Astrocyte of the spinal cord (primary cell): Measurements from ENCODE around the gene SPATS2L.

ENCODE experiments used
- DNase-seq: peaks from one replicate; pipeline ENCODE4 v3.0.0; 2011; ENCODE audit warnings: low read depth, low spot score
- H3K4me3 ChIP-seq: 2 replicates; pipeline ENCODE4 v1.5.1; 2011; ENCODE audit warnings: low read depth, mild to moderate bottlenecking, low read length, moderate library complexity
- CTCF ChIP-seq: IDR thresholded peaks from 2 replicates; pipeline ENCODE4 v1.5.1; 2012; ENCODE audit warnings: low read depth, mild to moderate bottlenecking, low read length, inconsistent platforms
- in situ Hi-C: cut with HindIII; loops from 2 replicates; pipeline ENCODE4 v1.10.0; 2017; ENCODE audit warnings: low sequenced_read_pairs

SPATS2L gene

DNA sequence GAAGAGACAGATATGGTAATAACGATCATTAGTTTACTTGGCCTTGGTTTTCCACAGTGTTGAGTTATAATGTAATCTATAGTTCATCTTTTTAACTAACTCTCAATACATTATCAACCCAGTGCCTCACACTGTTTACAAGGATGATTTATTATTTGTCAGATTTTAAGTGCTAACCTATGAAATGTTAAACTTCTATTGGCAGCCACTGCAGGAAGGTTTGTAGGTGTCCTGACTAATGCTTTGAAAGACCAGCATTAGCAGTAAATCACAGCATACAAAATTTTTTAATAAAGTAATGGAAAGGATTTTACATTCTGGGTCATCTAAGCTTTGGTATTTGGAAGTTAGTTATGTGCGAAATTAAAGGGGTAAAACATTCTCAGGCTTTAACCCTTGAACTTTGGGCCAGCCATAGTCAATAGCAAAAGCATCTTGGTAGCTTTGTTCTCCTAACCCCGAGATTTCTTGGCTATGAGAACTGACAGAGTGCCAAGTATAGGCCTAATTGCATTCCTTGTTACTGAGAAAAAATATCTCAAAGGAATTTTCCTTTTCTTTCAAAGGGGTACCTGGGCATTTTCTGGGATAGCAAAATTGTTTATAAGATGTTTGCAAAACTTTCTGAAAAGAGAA lies 30.6 kb downstream of the SPATS2L start:
- in situ Hi-C loops: no loop called here
- DNase-seq: peak; percentile 65
- H3K4me3 ChIP-seq: no peak overlapping the region
- no peak for TF ChIP-seq CTCF

- in situ Hi-C loops: no loop called here
- no peak for DNase-seq
- H3K4me3 ChIP-seq: no peak overlapping the region
- no peak for TF ChIP-seq CTCF
Observed at GRCh38 chr2:200337621-200338020, 31.1 kb downstream of the SPATS2L start.

DNA sequence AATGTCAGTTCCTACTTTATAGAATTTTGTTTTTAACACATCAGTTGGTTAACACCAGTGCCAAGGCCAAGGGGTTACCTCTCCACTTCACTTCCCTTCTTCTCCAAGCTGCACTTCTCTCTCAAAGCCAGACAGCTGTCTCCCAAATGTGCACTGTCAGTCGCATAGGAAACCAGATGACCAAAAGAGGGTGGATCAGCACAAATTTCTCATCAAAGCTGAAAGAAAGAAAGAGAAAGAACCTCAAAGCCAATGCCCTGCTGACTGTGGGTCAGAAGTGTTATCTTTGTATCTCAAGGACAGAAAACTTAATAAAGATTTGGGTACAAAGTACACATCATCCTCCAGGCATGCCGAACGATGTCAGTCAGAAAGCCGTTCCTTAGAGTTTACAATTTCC lies 32.2 kb downstream of the SPATS2L start:
- DNase-seq: no peak
- H3K4me3 ChIP-seq: no peak overlapping the region
- in situ Hi-C loops: no loop called here
- TF ChIP-seq CTCF: no peak

DNA sequence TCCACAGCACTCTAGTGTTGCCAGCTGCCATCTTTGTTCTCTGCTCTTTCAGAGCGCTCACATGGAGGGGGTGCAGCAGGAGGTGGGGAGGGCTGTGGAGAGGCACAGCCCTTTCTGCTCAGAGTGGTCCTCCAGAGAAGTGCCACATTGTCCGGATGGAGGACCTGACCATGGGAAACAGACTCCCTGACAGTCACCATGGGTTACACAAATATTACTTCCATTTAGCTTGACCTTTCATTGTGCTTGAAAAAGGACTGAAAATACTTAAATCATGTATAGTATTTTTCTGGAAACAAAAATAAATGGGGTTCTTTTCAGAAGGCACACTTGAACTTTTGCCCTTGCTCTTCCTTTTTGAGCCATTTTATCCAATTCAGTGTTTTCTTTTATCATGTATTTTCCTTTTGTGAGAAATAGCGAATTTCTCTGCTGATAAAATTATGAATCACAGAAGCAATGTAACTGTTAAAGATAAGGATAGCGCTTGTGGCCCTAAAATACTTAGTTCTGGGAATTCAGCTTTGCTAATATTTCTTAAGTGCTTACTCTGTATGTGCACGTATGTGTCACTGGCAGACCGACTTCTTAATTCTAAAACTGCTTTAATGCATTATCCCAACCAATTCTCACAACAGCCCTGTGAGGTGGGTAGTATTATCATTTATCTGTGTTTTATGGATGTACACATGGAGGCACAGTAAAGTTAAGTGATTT lies 34.2 kb downstream of the SPATS2L start:
- no peak for DNase-seq
- in situ Hi-C loops: no loop called here
- no peak overlapping the region for H3K4me3 ChIP-seq
- no peak for TF ChIP-seq CTCF

- H3K4me3 ChIP-seq: no peak overlapping the region
- in situ Hi-C loops: no loop called here
- DNase-seq: no peak
- TF ChIP-seq CTCF: no peak
Observed at GRCh38 chr2:200341376-200341775, 34.9 kb downstream of the SPATS2L start.

DNA sequence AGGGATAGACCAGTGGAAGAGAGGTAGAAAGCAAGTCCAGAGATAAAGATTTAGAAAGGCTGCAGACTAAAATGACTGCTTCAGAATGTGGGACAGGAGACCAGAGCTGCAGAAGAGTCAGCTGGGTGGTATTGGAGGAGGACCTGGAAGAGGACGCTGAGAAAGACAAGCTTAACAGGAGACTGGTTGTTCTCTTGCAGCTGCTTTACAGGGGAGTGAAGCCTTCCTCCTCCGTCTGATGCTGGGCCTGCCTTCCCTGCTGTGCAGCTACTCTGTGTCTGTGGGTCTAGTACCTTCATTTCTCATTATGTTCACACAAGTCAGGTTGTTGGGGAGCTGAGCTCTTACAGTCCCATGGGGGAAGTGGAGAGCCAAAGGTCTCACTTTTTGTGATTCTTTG lies 35.7 kb downstream of the SPATS2L start:
- H3K4me3 ChIP-seq: no peak overlapping the region
- DNase-seq: no peak
- no peak for TF ChIP-seq CTCF
- in situ Hi-C loops: no loop called here
